Transverse colon (tissue), 4 donors: ENCODE data around the gene OXNAD1. TPM values are rescaled to one million over a fixed set of nuclear protein-coding genes. Genes with fewer than 3 reads are reported as not detected.

Experiments used
- DNase-seq: peaks from one replicate; pipeline ENCODE4 v3.0.0-alpha.2; 2019
- H3K27ac ChIP-seq, 4 donors: fragments of 200-600 bp; sonication (generic); 2 replicates each; pipeline ENCODE4 v1.5.1; 2016 to 2018; ENCODE audit warnings: inconsistent platforms in 4 of 4
- H3K27me3 ChIP-seq: fragments of 200-600 bp; sonication (generic); 2 replicates; pipeline ENCODE4 v1.5.1; 2017; ENCODE audit warnings: inconsistent platforms
- H3K36me3 ChIP-seq, 4 donors: fragments of 200-600 bp; sonication (generic); 2 replicates each; pipeline ENCODE4 v1.5.1; 2017 to 2019; ENCODE audit warnings: inconsistent platforms in 4 of 4
- H3K4me1 ChIP-seq, 4 donors: fragments of 200-600 bp; sonication (generic); 2 replicates each; pipeline ENCODE4 v1.5.1; 2017 to 2020; ENCODE audit warnings: inconsistent platforms in 4 of 4
- H3K4me3 ChIP-seq, 4 donors: fragments of 200-600 bp; sonication (generic); 1 replicate in 1 of 4; 2 replicates in 3 of 4; pipeline versions ENCODE4 v1.5.1 to v1.6.1; 2017 to 2019; ENCODE audit warnings: inconsistent platforms in 4 of 4
- H3K9me3 ChIP-seq, 2 donors: fragments of 200-600 bp; sonication (generic); 2 replicates each; pipeline ENCODE4 v1.5.1; 2017 to 2019; ENCODE audit warnings: inconsistent platforms in 2 of 2
- EP300 ChIP-seq: sonication (generic); formaldehyde crosslinking; IDR thresholded peaks from one replicate; pipeline ENCODE4 v1.6.1; 2017; ENCODE audit warnings: antibody characterized with exemption, low read depth
- POLR2A ChIP-seq: fragments of 450-650 bp; IDR thresholded peaks from one replicate; pipeline ENCODE4 v1.6.1; 2016; ENCODE audit warnings: antibody characterized with exemption, mild to moderate bottlenecking, moderate library complexity
- POLR2AphosphoS5 ChIP-seq, 3 donors: sonication (generic); formaldehyde crosslinking; IDR thresholded peaks; one replicate each; pipeline ENCODE4 v1.6.1; 2016; ENCODE audit warnings: antibody characterized with exemption in 3 of 3
- WGBS, 2 donors: methylation state at CpG; one replicate each; pipeline ENCODE4 v1.1.5; 2018; ENCODE audit warnings: low coverage in 1 of 2; 5-methylcytosine and 5-hydroxymethylcytosine counted together
- in situ Hi-C, 4 donors: fragments of 200-750 bp; cut with MboI; loops; one replicate each; pipeline versions ENCODE4 v1.15.0 to v1.15.1; 2017; ENCODE audit warnings: low sequenced_read_pairs in 3 of 4, low pct_ligation_motif_present in 1 of 4, low pct_unique_long_range_greater_than_20kb in 1 of 4
- intact Hi-C: fragments of 100-400 bp; cut with DNase I; formaldehyde crosslinking; loops from one replicate; pipeline ENCODE4 v1.15.1; 2023; ENCODE audit warnings: low total_unique reads
- total RNA-seq, 4 donors: library from RNA; depleted of rRNA; stranded (reverse); fragments of >200 nt; gene quantifications; one replicate each; pipeline ENCODE4 v1.1.0, GENCODE V29; 2016
- TF ChIP-seq, protein P1 (sequence below), 5 experiments: fragments of 200-600 bp in 3 of 5; fragments of 450-650 bp in 2 of 5; sonication (generic) in 3 of 5; IDR thresholded peaks; 1 replicate in 2 of 5; 2 replicates in 3 of 5; pipeline ENCODE4 v1.5.1; 2016 to 2017; ENCODE audit warnings: antibody characterized with exemption in 5 of 5, inconsistent platforms in 3 of 5, mild to moderate bottlenecking in 2 of 5, moderate library complexity in 1 of 5

The OXNAD1 gene
- total RNA-seq, 4 donors from 2014 or later: 20.6 to 91.1 (median 40.0) TPM

DNA sequence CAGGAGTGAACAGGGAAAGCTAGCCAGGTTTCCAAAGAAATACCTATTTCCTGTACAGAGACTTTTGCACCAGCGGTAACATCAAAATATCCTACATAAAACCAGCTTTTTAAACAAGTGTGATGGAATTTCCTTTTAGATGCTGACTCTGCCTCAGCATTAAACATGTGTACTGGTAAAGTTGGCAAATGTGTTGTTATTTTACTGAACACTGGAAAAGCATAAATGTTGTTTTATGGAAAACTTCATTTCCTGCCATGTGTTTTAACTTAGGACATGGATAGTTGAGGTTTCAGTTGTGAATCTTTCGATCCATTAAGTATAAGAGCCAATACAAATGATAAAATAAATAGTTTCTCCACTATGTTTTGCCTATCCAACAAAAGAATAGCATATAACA lies 15.7 kb downstream of the OXNAD1 start:
- Histone ChIP-seq H3K9me3 (no peaks in the 10 kb centered on the region), H3K4me1 (peaks cover 0 to 10% (median 0%) of the 10 kb centered on the region in 4 donors), H3K27ac (no peak overlapping the region), H3K36me3 (peaks cover 0 to 4% (median 0%) of the 10 kb centered on the region in 4 donors), H3K4me3 (no peak overlapping the region), H3K27me3 (no peaks in the 10 kb centered on the region)
- 97 to 100% methylated on average over 1 to 2 of the region's 2 CpGs for WGBS, 2 donors
- intact Hi-C loops: no loop called here
- no peak for DNase-seq
- TF ChIP-seq EP300: no peak
- TF ChIP-seq, protein P1, sequence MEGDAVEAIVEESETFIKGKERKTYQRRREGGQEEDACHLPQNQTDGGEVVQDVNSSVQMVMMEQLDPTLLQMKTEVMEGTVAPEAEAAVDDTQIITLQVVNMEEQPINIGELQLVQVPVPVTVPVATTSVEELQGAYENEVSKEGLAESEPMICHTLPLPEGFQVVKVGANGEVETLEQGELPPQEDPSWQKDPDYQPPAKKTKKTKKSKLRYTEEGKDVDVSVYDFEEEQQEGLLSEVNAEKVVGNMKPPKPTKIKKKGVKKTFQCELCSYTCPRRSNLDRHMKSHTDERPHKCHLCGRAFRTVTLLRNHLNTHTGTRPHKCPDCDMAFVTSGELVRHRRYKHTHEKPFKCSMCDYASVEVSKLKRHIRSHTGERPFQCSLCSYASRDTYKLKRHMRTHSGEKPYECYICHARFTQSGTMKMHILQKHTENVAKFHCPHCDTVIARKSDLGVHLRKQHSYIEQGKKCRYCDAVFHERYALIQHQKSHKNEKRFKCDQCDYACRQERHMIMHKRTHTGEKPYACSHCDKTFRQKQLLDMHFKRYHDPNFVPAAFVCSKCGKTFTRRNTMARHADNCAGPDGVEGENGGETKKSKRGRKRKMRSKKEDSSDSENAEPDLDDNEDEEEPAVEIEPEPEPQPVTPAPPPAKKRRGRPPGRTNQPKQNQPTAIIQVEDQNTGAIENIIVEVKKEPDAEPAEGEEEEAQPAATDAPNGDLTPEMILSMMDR (IDR thresholded peaks at IDR 0.05): no peak
- no peak for TF ChIP-seq POLR2A
- TF ChIP-seq POLR2AphosphoS5 (IDR thresholded peaks at IDR 0.05): no peak
- in situ Hi-C loops: loop anchor here in 2 of 4 donors (10.0 kb wide), 1 partner anchor 274 kb away; no protein-coding TSS in a partner anchor

DNA sequence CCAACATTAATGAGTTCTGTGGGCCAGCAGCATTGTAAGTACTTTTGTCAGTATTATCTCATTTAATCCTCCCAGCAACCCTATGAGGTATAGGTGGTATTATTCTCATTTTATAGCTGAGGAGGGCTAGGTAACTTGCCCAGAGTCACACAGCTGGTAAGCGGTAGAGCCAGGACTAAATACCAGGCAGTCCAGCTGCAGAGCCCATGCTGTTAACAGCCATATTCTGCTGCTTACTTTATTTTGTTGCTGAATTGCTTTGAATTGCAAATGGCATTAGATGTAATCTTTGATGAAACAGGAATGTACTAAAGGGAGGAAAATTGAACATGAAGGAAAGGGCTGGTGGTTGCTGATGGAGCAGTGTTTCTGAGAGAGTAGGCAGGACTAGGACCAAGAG lies 19.6 kb downstream of the OXNAD1 start:
- in situ Hi-C loops: loop anchor here in 3 of 4 donors (5.0 to 10.0 kb wide), 2 partner anchors 258 to 270 kb away; no protein-coding TSS in a partner anchor

DNA sequence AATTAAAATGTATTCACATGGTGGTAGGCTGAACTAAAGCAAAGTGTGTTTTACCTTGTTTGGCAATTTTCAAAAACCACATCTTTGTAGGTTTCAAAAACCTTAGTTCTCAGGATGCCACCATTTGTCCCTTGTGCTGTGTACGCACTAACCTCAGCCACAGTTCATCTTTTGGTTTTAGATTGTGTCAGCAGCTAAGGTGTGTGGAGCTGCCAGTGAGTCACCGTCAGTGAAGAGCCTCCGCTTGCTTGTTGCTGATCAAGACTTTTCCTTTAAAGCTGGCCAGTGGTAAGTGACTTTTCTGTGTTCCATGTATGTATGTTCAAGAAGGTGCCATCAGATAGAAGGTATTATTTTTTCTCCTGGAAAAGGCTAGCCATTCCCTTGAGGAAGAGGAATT lies 21.1 kb downstream of the OXNAD1 start:
- Histone ChIP-seq H3K27me3 (no peaks in the 10 kb centered on the region), H3K4me1 (peaks cover 0 to 6% (median 0%) of the 10 kb centered on the region in 4 donors), H3K4me3 (peak overlapping the region in 1 of 4 donors; percentile 21), H3K27ac (peak overlapping the region; percentile 18 to 68 (median 54)), H3K9me3 (no peaks in the 10 kb centered on the region), H3K36me3 (peaks cover 0 to 4% (median 0%) of the 10 kb centered on the region in 4 donors)
- peak in 2 of 3 donors; percentile 46 to 67 for TF ChIP-seq POLR2AphosphoS5 (IDR thresholded peaks at IDR 0.05)
- TF ChIP-seq, protein P1 (IDR thresholded peaks at IDR 0.05): no peak
- TF ChIP-seq POLR2A: peak; percentile 56
- in situ Hi-C loops: loop anchor here in 3 of 4 donors (5.0 to 10.0 kb wide), 2 partner anchors 256 to 269 kb away; no protein-coding TSS in a partner anchor
- peak; percentile 26 for DNase-seq
- intact Hi-C loops: no loop called here
- 67 to 88% methylated on average over 1 to 3 of the region's 3 CpGs for WGBS, 2 donors

More for the DNA sequence above, 19.6 kb downstream of the OXNAD1 start:
- no peak overlapping the region for H3K27ac ChIP-seq
- no peak for TF ChIP-seq POLR2AphosphoS5 (IDR thresholded peaks at IDR 0.05)
- TF ChIP-seq POLR2A: no peak
- TF ChIP-seq, protein P1 (IDR thresholded peaks at IDR 0.05): no peak
- no peak for TF ChIP-seq EP300
- peaks cover 0 to 4% (median 0%) of the 10 kb centered on the region in 4 donors for H3K36me3 ChIP-seq
- no peak overlapping the region for H3K4me3 ChIP-seq
- H3K4me1 ChIP-seq: no peaks in the 10 kb centered on the region
- DNase-seq: no peak
- WGBS, 2 donors: 95 to 100% methylated on average over 1 of the region's 1 CpG
- intact Hi-C loops: no loop called here
- H3K27me3 ChIP-seq: no peaks in the 10 kb centered on the region
- H3K9me3 ChIP-seq: no peaks in the 10 kb centered on the region

DNA sequence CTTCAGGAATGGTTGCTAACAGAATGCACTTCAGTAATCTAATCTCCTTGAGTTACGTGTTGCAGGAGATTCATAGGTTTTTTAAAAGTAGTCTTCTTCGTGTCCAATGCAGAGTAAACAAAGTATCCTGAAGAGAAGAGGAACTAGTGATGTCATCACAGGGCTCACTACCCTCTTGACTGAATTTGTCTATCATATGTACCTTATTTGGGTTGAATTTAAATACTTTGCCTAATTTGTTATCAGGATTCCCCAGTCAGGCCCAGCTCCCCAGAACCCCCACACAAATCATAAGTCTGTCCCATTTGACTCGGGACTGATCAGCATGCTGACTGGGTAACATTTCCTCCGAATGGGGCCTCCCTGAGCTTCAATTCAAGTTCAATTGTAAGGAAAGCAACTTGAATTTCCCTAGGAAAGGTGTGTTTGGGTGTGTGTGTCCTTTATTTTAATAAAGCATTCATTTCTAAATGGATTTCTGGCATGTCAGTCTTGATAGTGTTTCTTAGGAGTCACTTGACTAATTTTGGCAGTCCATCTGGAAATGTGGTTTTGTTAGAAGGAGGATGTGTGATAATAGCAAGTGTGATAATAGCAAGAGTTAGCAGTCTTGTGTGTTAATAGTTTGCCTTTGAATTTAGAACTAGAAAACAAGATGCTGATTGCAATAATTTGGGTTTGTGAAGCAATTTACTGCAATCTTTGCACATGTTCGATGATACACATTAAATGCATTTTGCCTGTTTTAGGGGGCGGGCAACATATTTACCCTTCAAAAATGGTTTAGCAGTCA lies 21.9 kb downstream of the OXNAD1 start:
- Histone ChIP-seq H3K4me1 (peaks cover 0 to 6% (median 0%) of the 10 kb centered on the region in 4 donors), H3K4me3 (peak overlapping the region in 1 of 4 donors; percentile 21), H3K27me3 (no peaks in the 10 kb centered on the region), H3K9me3 (no peaks in the 10 kb centered on the region), H3K36me3 (peaks cover 0 to 4% (median 0%) of the 10 kb centered on the region in 4 donors), H3K27ac (peak overlapping the region; percentile 18 to 68 (median 54))
- 69 to 80% methylated on average over 6 of the region's 6 CpGs for WGBS, 2 donors
- intact Hi-C loops (no loop called here), in situ Hi-C loops (loop anchor here in 3 of 4 donors (5.0 to 10.0 kb wide), 2 partner anchors 255 to 268 kb away; no protein-coding TSS in a partner anchor)
- DNase-seq: no peak
- no peak for TF ChIP-seq POLR2A
- TF ChIP-seq EP300: no peak
- TF ChIP-seq POLR2AphosphoS5 (IDR thresholded peaks at IDR 0.05): no peak
- TF ChIP-seq, protein P1 (IDR thresholded peaks at IDR 0.05): no peak
